ENCODE data around the gene ACKR2. TPM values are rescaled to one million over a fixed set of nuclear protein-coding genes. Genes with fewer than 3 reads are reported as not detected.

ACKR2 gene
- total and polyA plus RNA-seq, 2 experiments from 2014 or later: 1.7 to 3.9 TPM

- no peaks in the 10 kb centered on the region for H3K79me2 ChIP-seq
Observed at GRCh38 chr3:42865256-42865655, 56.0 kb downstream of the ACKR2 start.

GRCh38 chr3:42867138-42867537 is 57.9 kb downstream of the ACKR2 start:
- Histone ChIP-seq H2AFZ (no peak overlapping the region), H4K20me1 (ENCODE audit: insufficient read depth, poor library complexity, severe bottlenecking) (no peaks in the 10 kb centered on the region), H3K4me3 (no peak overlapping the region), H3K9me3 (ENCODE audit: low read depth) (no peaks in the 10 kb centered on the region), H3K27ac (no peak overlapping the region), H3K36me3 (replicated peaks; ENCODE audit: insufficient read depth, low read depth) (no peaks in the 10 kb centered on the region), H3K4me2 (no peak overlapping the region), H3K9me2 (replicated peaks; ENCODE audit: insufficient read depth) (no peaks in the 10 kb centered on the region), H3K4me1 (ENCODE audit: insufficient read depth) (no peaks in the 10 kb centered on the region), H3K79me2 (no peaks in the 10 kb centered on the region), H3K27me3 (no peaks in the 10 kb centered on the region)
- no peak for DNase-seq (ENCODE audit: low spot score)
- TF ChIP-seq CTCF (IDR thresholded peaks at IDR 0.05; ENCODE audit: poor library complexity): no peak
- no peak for TF ChIP-seq EZH2phosphoT487 (IDR thresholded peaks at IDR 0.05; ENCODE audit: low read depth, severe bottlenecking, unreplicated experiment)
- no peak for TF ChIP-seq EZH2 (IDR thresholded peaks at IDR 0.05; ENCODE audit: borderline replicate concordance)
- WGBS (ENCODE audit: low lambda C conversion rate, missing lambda C conversion rate): 89% methylated on average over 7 of the region's 7 CpGs

More at GRCh38 chr3:42865256-42865655, 56.0 kb downstream of the ACKR2 start:
- no peaks in the 10 kb centered on the region for H3K9me3 ChIP-seq (ENCODE audit: low read depth)
- no peak overlapping the region for H3K4me3 ChIP-seq
- H3K4me1 ChIP-seq (ENCODE audit: insufficient read depth): no peaks in the 10 kb centered on the region
- H4K20me1 ChIP-seq (ENCODE audit: insufficient read depth, poor library complexity, severe bottlenecking): no peaks in the 10 kb centered on the region
- no peak overlapping the region for H3K4me2 ChIP-seq
- no peak overlapping the region for H3K27ac ChIP-seq
- TF ChIP-seq EZH2 (IDR thresholded peaks at IDR 0.05; ENCODE audit: borderline replicate concordance): no peak
- no peak for TF ChIP-seq CTCF (IDR thresholded peaks at IDR 0.05; ENCODE audit: poor library complexity)
- no peak for TF ChIP-seq EZH2phosphoT487 (IDR thresholded peaks at IDR 0.05; ENCODE audit: low read depth, severe bottlenecking, unreplicated experiment)
- H3K27me3 ChIP-seq: no peaks in the 10 kb centered on the region
- no peaks in the 10 kb centered on the region for H3K9me2 ChIP-seq (replicated peaks; ENCODE audit: insufficient read depth)
- H3K36me3 ChIP-seq (replicated peaks; ENCODE audit: insufficient read depth, low read depth): no peaks in the 10 kb centered on the region
- WGBS (ENCODE audit: low lambda C conversion rate, missing lambda C conversion rate): 97% methylated on average over 8 of the region's 8 CpGs
- no peak for DNase-seq (ENCODE audit: low spot score)
- no peak overlapping the region for H2AFZ ChIP-seq

GRCh38 chr3:42868841-42869240 is 59.6 kb downstream of the ACKR2 start:
- 75% methylated on average over 5 of the region's 5 CpGs for WGBS (ENCODE audit: low lambda C conversion rate, missing lambda C conversion rate)
- TF ChIP-seq EZH2 (IDR thresholded peaks at IDR 0.05; ENCODE audit: borderline replicate concordance) (no peak), EZH2phosphoT487 (IDR thresholded peaks at IDR 0.05; ENCODE audit: low read depth, severe bottlenecking, unreplicated experiment) (no peak), CTCF (IDR thresholded peaks at IDR 0.05; ENCODE audit: poor library complexity) (no peak)

More at GRCh38 chr3:42868841-42869240, 59.6 kb downstream of the ACKR2 start:
- no peak for DNase-seq (ENCODE audit: low spot score)
- Histone ChIP-seq H3K4me3 (no peak overlapping the region), H3K4me1 (ENCODE audit: insufficient read depth) (no peaks in the 10 kb centered on the region), H4K20me1 (ENCODE audit: insufficient read depth, poor library complexity, severe bottlenecking) (no peaks in the 10 kb centered on the region), H3K27ac (no peak overlapping the region), H3K79me2 (no peaks in the 10 kb centered on the region), H3K27me3 (no peaks in the 10 kb centered on the region), H3K9me3 (ENCODE audit: low read depth) (no peaks in the 10 kb centered on the region), H3K4me2 (no peak overlapping the region), H3K9me2 (replicated peaks; ENCODE audit: insufficient read depth) (no peaks in the 10 kb centered on the region), H3K36me3 (replicated peaks; ENCODE audit: insufficient read depth, low read depth) (no peaks in the 10 kb centered on the region), H2AFZ (no peak overlapping the region)

All from hepatocyte (in vitro differentiated cells).